Inferior parietal cortex (tissue), 1 donor: ENCODE data around the gene MATR3.
"Not testable (repeated sequence)": the region's sequence is repeated elsewhere in the genome, so short reads cannot be mapped to it uniquely, and the experiment has no call there.

Source experiments
- DNase-seq: peaks from one replicate; pipeline ENCODE4 v3.0.0-alpha.2; 2016; ENCODE audit errors: extremely low spot score

The MATR3 gene

GRCh38 chr5:139293507-139294373, at the start of gene MATR3:
MATR3 (plus strand) TSS chr5:139293740; CDS start chr5:139307416, 13,676 bp downstream.
- DNase-seq = peak; percentile 86

GRCh38 chr5:139245637-139246339, 47.8 kb upstream of the MATR3 start:
- no peak for DNase-seq

- no peak for DNase-seq
These were observed 47.1 kb upstream of the MATR3 start for GRCh38 chr5:139246394-139246793.

- no peak for DNase-seq
These were observed 44.6 kb upstream of the MATR3 start for GRCh38 chr5:139248826-139249453.

- DNase-seq = no peak
These were observed 42.3 kb upstream of the MATR3 start for GRCh38 chr5:139251281-139251687.

- DNase-seq = no peak
These were observed 41.7 kb upstream of the MATR3 start for GRCh38 chr5:139251695-139252288.

- DNase-seq = no peak
These were observed 40.4 kb upstream of the MATR3 start for GRCh38 chr5:139253115-139253514.

GRCh38 chr5:139256820-139257219, 36.7 kb upstream of the MATR3 start:
- no peak for DNase-seq

- DNase-seq = no peak
These were observed 31.3 kb upstream of the MATR3 start for GRCh38 chr5:139262059-139262741.

GRCh38 chr5:139262742-139263445, 30.6 kb upstream of the MATR3 start:
- DNase-seq = peak; percentile 94

- DNase-seq = no peak
These were observed 30.0 kb upstream of the MATR3 start for GRCh38 chr5:139263536-139263935.

GRCh38 chr5:139263946-139264345, 29.6 kb upstream of the MATR3 start:
- no peak for DNase-seq

- no peak for DNase-seq
These were observed 28.5 kb upstream of the MATR3 start for GRCh38 chr5:139265001-139265400.

- no peak for DNase-seq
These were observed 27.3 kb upstream of the MATR3 start for GRCh38 chr5:139266236-139266635.

GRCh38 chr5:139267481-139267880, 26.1 kb upstream of the MATR3 start:
- no peak for DNase-seq

GRCh38 chr5:139268364-139269202, 25.0 kb upstream of the MATR3 start:
- peak; percentile 69 for DNase-seq

GRCh38 chr5:139270718-139271117, 22.8 kb upstream of the MATR3 start:
- not testable (repeated sequence) for DNase-seq

GRCh38 chr5:139271201-139272027, 22.1 kb upstream of the MATR3 start:
- no peak for DNase-seq
